ENCODE results near the gene P4HTM.

P4HTM gene

GRCh38 chr3:48983096-48983495 is 6.9 kb upstream of the P4HTM start:
- DNase-seq (ENCODE audit: insufficient read length, low spot score) (no peak), FAIRE-seq (no peak)

- DNase-seq (ENCODE audit: insufficient read length, low spot score) (no peak), FAIRE-seq (no peak)
Observed at GRCh38 chr3:48984663-48985062, 5.4 kb upstream of the P4HTM start.

- FAIRE-seq: no peak
- no peak for DNase-seq (ENCODE audit: insufficient read length, low spot score)
Observed at GRCh38 chr3:48985831-48986376, 4.1 kb upstream of the P4HTM start.

GRCh38 chr3:48989126-48989795 is 780 bp upstream of the P4HTM start:
- FAIRE-seq (no peak), DNase-seq (ENCODE audit: insufficient read length, low spot score) (no peak)

GRCh38 chr3:48990636-48991469 is 812 bp downstream of the P4HTM start:
- FAIRE-seq (peak; percentile 90), DNase-seq (ENCODE audit: insufficient read length, low spot score) (no peak)

GRCh38 chr3:48991851-48992545 is 2.0 kb downstream of the P4HTM start:
- FAIRE-seq: no peak

GRCh38 chr3:48993834-48994233 is 3.8 kb downstream of the P4HTM start:
- no peak for DNase-seq (ENCODE audit: insufficient read length, low spot score)
- FAIRE-seq: no peak

More at GRCh38 chr3:48991851-48992545, 2.0 kb downstream of the P4HTM start:
- DNase-seq (ENCODE audit: insufficient read length, low spot score): no peak

GRCh38 chr3:48996640-48997039 is 6.6 kb downstream of the P4HTM start:
- FAIRE-seq (no peak), DNase-seq (ENCODE audit: insufficient read length, low spot score) (no peak)

- FAIRE-seq (no peak), DNase-seq (ENCODE audit: insufficient read length, low spot score) (no peak)
Observed at GRCh38 chr3:48997102-48997635, 7.1 kb downstream of the P4HTM start.

GRCh38 chr3:48997714-48998637 is 7.9 kb downstream of the P4HTM start:
- FAIRE-seq: no peak
- no peak for DNase-seq (ENCODE audit: insufficient read length, low spot score)

GRCh38 chr3:48999085-48999858 is 9.2 kb downstream of the P4HTM start:
- DNase-seq (ENCODE audit: insufficient read length, low spot score): no peak
- FAIRE-seq: no peak

- DNase-seq (ENCODE audit: insufficient read length, low spot score) (no peak), FAIRE-seq (no peak)
Observed at GRCh38 chr3:49001155-49001554, 11.1 kb downstream of the P4HTM start.

GRCh38 chr3:49004352-49005302 is 14.6 kb downstream of the P4HTM start:
- DNase-seq (ENCODE audit: insufficient read length, low spot score): no peak
- FAIRE-seq: no peak

- DNase-seq (ENCODE audit: insufficient read length, low spot score) (no peak), FAIRE-seq (no peak)
Observed at GRCh38 chr3:49005303-49005680, 15.3 kb downstream of the P4HTM start.

GRCh38 chr3:49005998-49006397 is 16.0 kb downstream of the P4HTM start:
- DNase-seq (ENCODE audit: insufficient read length, low spot score) (no peak), FAIRE-seq (no peak)

GRCh38 chr3:49006408-49007067 is 16.5 kb downstream of the P4HTM start:
- FAIRE-seq: peak; percentile 49
- no peak for DNase-seq (ENCODE audit: insufficient read length, low spot score)

GRCh38 chr3:49007068-49007770 is 17.2 kb downstream of the P4HTM start, which contains the start of gene WDR6:
WDR6 (plus strand) TSS chr3:49007391; CDS start chr3:49007432, 41 bp downstream.
- peak; percentile 95 for DNase-seq (ENCODE audit: insufficient read length, low spot score)
- peak; percentile 97 for FAIRE-seq
